K562 (cell line): ENCODE measurements around the gene PRKAG1. TPM values are rescaled to one million over a fixed set of nuclear protein-coding genes. Genes with fewer than 3 reads are reported as not detected.

Source experiments
- ATAC-seq: fragments of 200-7000 bp; cut with Tn5 transposase; 3 replicates; pipeline ENCODE4 v1.9.1; 2020; ENCODE audit warnings: moderate library complexity
- BruUV-seq: library from RNA; stranded (reverse); fragments of 400-500 nt; replicated peaks from 2 replicates; lab custom pipeline; 2021; lab: Mats Ljungman, UMichigan
- CTCF ChIA-PET: fragments of 300-600 bp; formaldehyde crosslinking; extraction: SDS; loops from one replicate; lab custom pipeline; 2021; ENCODE audit warnings: low intra/inter-chr PET ratio; lab: Yijun Ruan, JAX
- POLR2A ChIA-PET: fragments of 300-600, 350-650 bp; sonication (Branson Sonifier 250); formaldehyde crosslinking; extraction: SDS; loops from one replicate; lab custom pipeline; 2021; ENCODE audit warnings: antibody characterized with exemption, inconsistent platforms; lab: Yijun Ruan, JAX
- DNase-seq, 4 experiments: peaks; one replicate each; pipeline versions ENCODE4 v3.0.0 to v3.0.0-alpha.2; 2011 to 2018; ENCODE audit warnings: low spot score in 3 of 4, mixed read lengths in 3 of 4; ENCODE audit errors: extremely low read depth in 1 of 4
- FAIRE-seq: peaks from 2 replicates; lab custom pipeline; 2011; peaks lifted over from hg19 to GRCh38; lab: Jason Lieb, UNC
- H2AFZ ChIP-seq: 2 replicates; pipeline ENCODE4 v1.6.0; 2011; ENCODE audit warnings: low read depth, low read length, control low read depth, inconsistent platforms
- H3K27ac ChIP-seq: fragments of 200-600 bp; 3 replicates; pipeline ENCODE4 v1.8.0; 2011; ENCODE audit warnings: low read depth, mild to moderate bottlenecking, control low read depth, inconsistent platforms, low read length, moderate library complexity, mixed read lengths; ENCODE audit errors: extremely low read depth
- H3K27me3 ChIP-seq, 2 experiments: fragments of 300-600 bp in 1 of 2; 2 replicates in 1 of 2; 3 replicates in 1 of 2; pipeline versions ENCODE4 v1.6.0 to v1.8.0; 2011; ENCODE audit warnings: inconsistent platforms in 2 of 2, low read length in 2 of 2, mild to moderate bottlenecking in 1 of 2, mixed read lengths in 1 of 2, moderate library complexity in 1 of 2; ENCODE audit not compliant: control insufficient read depth in 2 of 2, insufficient read depth in 2 of 2
- H3K36me3 ChIP-seq: fragments of 300-600 bp; 3 replicates; pipeline ENCODE4 v1.8.0; 2011; ENCODE audit warnings: mild to moderate bottlenecking, low read length, inconsistent platforms; ENCODE audit not compliant: control insufficient read depth, insufficient read depth
- H3K4me1 ChIP-seq, 2 experiments: fragments of 200-600 bp in 1 of 2; replicated peaks in 1 of 2; 2 replicates in 1 of 2; 3 replicates in 1 of 2; pipeline versions ENCODE4 v1.5.1 to v1.8.0; 2011; ENCODE audit warnings: inconsistent platforms in 2 of 2, low read length in 2 of 2, mild to moderate bottlenecking in 1 of 2, mixed read lengths in 1 of 2, moderate library complexity in 1 of 2; ENCODE audit not compliant: control insufficient read depth in 2 of 2, insufficient read depth in 2 of 2
- H3K4me2 ChIP-seq: 2 replicates; pipeline ENCODE4 v1.6.1; 2011; ENCODE audit warnings: low read length, control low read depth, inconsistent platforms, mixed read lengths; ENCODE audit not compliant: insufficient read depth
- H3K4me3 ChIP-seq: fragments of 200-600 bp; sonication (generic), shearing (Covaris generic); 2 replicates; pipeline ENCODE4 v1.5.1; 2016; ENCODE audit warnings: control low read depth, inconsistent platforms
- H3K79me2 ChIP-seq: fragments of 200-600 bp; 3 replicates; pipeline ENCODE4 v1.8.0; 2011; ENCODE audit warnings: low read length, inconsistent platforms; ENCODE audit not compliant: control insufficient read depth, insufficient read depth
- H3K9ac ChIP-seq, 2 experiments: 2 replicates each; pipeline versions ENCODE4 v1.6.0 to v1.6.1; 2011; ENCODE audit warnings: low read depth in 2 of 2, low read length in 2 of 2, control low read depth in 1 of 2, inconsistent platforms in 1 of 2, mild to moderate bottlenecking in 1 of 2, mixed read lengths in 1 of 2; ENCODE audit not compliant: insufficient read depth in 1 of 2
- H3K9me1 ChIP-seq: one replicate; pipeline ENCODE4 v1.6.0; 2011; ENCODE audit warnings: inconsistent platforms, mild to moderate bottlenecking, low read length, moderate library complexity; ENCODE audit not compliant: control insufficient read depth, insufficient read depth
- H3K9me3 ChIP-seq: replicated peaks from 2 replicates; pipeline ENCODE4 v1.5.1; 2011; ENCODE audit warnings: low read depth, low read length, inconsistent platforms; ENCODE audit not compliant: control insufficient read depth, insufficient read depth
- H4K20me1 ChIP-seq: replicated peaks from 2 replicates; pipeline ENCODE4 v1.6.1; 2011; ENCODE audit warnings: low read length, inconsistent platforms, mixed read lengths; ENCODE audit not compliant: control insufficient read depth, insufficient read depth
- ARID1B ChIP-seq: fragments of 450-650 bp; IDR thresholded peaks from 2 replicates; pipeline ENCODE4 v1.6.1; 2016; ENCODE audit warnings: antibody characterized with exemption, mild to moderate bottlenecking, inconsistent platforms
- NEUROD1 ChIP-seq: fragments of 150-350 bp; IDR thresholded peaks from 2 replicates; pipeline ENCODE4 v1.6.1; 2014; ENCODE audit warnings: borderline replicate concordance, low read length, low read depth; ENCODE audit not compliant: partially characterized antibody
- RHOXF2B ChIP-seq: fragments of 250-450 bp; sonication (Bioruptor Pico); conservative IDR thresholded peaks from 2 replicates; pipeline ENCODE4 v1.5.1; 2021
- U2AF2 ChIP-seq: fragments of 200-400 bp; formaldehyde crosslinking; optimal IDR thresholded peaks from 2 replicates; pipeline ENCODE3; 2017; ENCODE audit warnings: low read depth, mild to moderate bottlenecking, low read length
- XRCC4 ChIP-seq: IDR thresholded peaks from one replicate; pipeline ENCODE4 v1.6.1; 2011; ENCODE audit not compliant: insufficient read depth, insufficient read length; ENCODE audit errors: extremely low read depth
- WGBS: fragments of 100-300 bp; shearing (Covaris generic); methylation state at CpG from one replicate; pipeline ENCODE4 v1.1.6; 2016; ENCODE audit warnings: low coverage, mixed read lengths; ENCODE audit not compliant: insufficient coverage; ENCODE audit errors: missing lambda C conversion rate; 5-methylcytosine and 5-hydroxymethylcytosine counted together
- in situ Hi-C: fragments of 300-500 bp; cut with MboI; formaldehyde crosslinking; loops from 4 replicates; pipeline ENCODE4 v1.15.0; 2018; ENCODE audit warnings: inconsistent platforms, mixed read lengths
- intact Hi-C: fragments of 100-400 bp; cut with micrococcal nuclease; formaldehyde crosslinking; loops from 2 replicates; pipeline ENCODE4 v1.14.2; 2022
- polyA plus RNA-seq, 8 experiments: library from polyadenylated mRNA; depleted of rRNA in 4 of 8; stranded (reverse) in 5 of 8; unstranded in 3 of 8; fragments of >200 nt; fragmentation: Nextera tagmentation in 2 of 8; fragmentation: Illumina TruSeq in 1 of 8; extraction: Ambion mirVana in 2 of 8; extraction: Trizol in 1 of 8; gene quantifications; 2 replicates each; pipeline versions ENCODE4 v1.2.1 to v1.2.3, GENCODE V29; 2011 to 2014; ENCODE audit warnings: inconsistent platforms in 1 of 8, missing spikeins in 1 of 8
- total RNA-seq, 7 experiments: library from RNA; depleted of rRNA in 6 of 7; stranded (reverse); fragments of >200 nt in 6 of 7; fragmentation: Illumina TruSeq in 2 of 7; extraction: Trizol in 2 of 7; gene quantifications; 2 replicates each; pipeline versions ENCODE4 v1.2.1 to v1.2.3, GENCODE V29; 2011 to 2021; ENCODE audit warnings: low replicate concordance in 1 of 7
- TF ChIP-seq, protein P1 (sequence below): sonication (generic); formaldehyde crosslinking; IDR thresholded peaks from 2 replicates; pipeline ENCODE4 v1.8.0; 2022; ENCODE audit warnings: missing genetic modification reagents, mild to moderate bottlenecking, moderate library complexity, borderline replicate concordance
- TF ChIP-seq, protein P2 (sequence below): sonication (generic); formaldehyde crosslinking; IDR thresholded peaks from 2 replicates; pipeline ENCODE4 v1.8.0; 2022; ENCODE audit warnings: missing genetic modification reagents, mild to moderate bottlenecking, borderline replicate concordance
- TF ChIP-seq, protein P3 (sequence below): fragments of 450-650 bp; IDR thresholded peaks from 2 replicates; pipeline ENCODE4 v1.6.1; 2017; ENCODE audit warnings: mild to moderate bottlenecking, moderate library complexity

The PRKAG1 gene
- total and polyA plus RNA-seq, 9 of the 15 experiments (the other 6 are each of a cell fraction or from before 2014, with no cell fraction given), result 51.1 to 126 (median 79.1) TPM

DNA sequence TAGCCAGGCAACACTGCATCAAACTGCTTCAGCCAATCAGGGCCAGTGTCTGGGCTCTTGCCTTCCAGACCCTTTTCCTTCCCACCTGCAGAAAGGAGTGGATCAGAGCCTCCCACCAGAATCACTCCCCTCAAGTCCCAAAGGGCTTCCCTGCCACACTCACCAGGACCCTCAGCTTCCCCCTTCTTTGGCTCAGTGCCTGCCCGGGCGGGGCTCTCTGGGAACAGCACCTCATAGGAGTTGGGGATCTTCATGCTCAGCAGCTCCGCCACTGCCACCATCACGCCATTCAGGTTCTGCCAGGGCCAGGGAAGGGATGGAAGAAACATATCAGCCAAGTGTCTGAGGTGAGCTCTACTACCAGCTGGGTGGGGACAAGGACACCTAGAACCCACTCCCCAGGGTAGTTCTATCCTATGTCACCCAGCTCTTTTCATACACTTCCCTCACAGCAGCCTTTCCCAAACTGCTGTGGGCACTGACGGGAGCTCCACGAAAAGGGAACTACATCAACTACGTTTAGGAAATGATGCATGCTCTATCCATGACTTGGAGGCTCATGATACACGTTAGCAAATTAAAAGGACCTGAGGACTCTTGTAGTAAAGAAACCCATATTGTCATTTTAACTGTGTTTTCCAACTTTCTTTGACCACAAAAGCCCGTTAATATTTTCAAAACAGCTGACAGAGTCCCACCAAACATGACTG lies 9.4 kb upstream of the PRKAG1 start:
- Histone ChIP-seq H2AFZ (no peak overlapping the region), H3K9me1 (no peaks in the 10 kb centered on the region), H3K4me2 (no peak overlapping the region), H3K9ac (no peak overlapping the region), H3K27ac (no peak overlapping the region), H3K79me2 (no peaks in the 10 kb centered on the region), H3K4me1 (peaks cover 0 to 7% of the 10 kb centered on the region in 2 experiments; a peak in 1 of 5 replicates), H4K20me1 (0 out of 2 replicates have a peak, but pooled peaks cover 5% of the 10 kb centered on the region), H3K36me3 (peaks cover 100% of the 10 kb centered on the region), H3K4me3 (no peak overlapping the region), H3K9me3 (no peaks in the 10 kb centered on the region), H3K27me3 (no peaks in the 10 kb centered on the region)
- FAIRE-seq (no peak), ATAC-seq (no peak), DNase-seq (no peak)
- TF ChIP-seq, protein P1, sequence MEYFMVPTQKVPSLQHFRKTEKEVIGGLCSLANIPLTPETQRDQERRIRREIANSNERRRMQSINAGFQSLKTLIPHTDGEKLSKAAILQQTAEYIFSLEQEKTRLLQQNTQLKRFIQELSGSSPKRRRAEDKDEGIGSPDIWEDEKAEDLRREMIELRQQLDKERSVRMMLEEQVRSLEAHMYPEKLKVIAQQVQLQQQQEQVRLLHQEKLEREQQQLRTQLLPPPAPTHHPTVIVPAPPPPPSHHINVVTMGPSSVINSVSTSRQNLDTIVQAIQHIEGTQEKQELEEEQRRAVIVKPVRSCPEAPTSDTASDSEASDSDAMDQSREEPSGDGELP (CRISPR knock-in tag), result no peak
- TF ChIP-seq XRCC4 (no peak), RHOXF2B (CRISPR knock-in tag) (no peak), ARID1B (no peak), U2AF2 (no peak), NEUROD1 (no peak)
- TF ChIP-seq, protein P2, sequence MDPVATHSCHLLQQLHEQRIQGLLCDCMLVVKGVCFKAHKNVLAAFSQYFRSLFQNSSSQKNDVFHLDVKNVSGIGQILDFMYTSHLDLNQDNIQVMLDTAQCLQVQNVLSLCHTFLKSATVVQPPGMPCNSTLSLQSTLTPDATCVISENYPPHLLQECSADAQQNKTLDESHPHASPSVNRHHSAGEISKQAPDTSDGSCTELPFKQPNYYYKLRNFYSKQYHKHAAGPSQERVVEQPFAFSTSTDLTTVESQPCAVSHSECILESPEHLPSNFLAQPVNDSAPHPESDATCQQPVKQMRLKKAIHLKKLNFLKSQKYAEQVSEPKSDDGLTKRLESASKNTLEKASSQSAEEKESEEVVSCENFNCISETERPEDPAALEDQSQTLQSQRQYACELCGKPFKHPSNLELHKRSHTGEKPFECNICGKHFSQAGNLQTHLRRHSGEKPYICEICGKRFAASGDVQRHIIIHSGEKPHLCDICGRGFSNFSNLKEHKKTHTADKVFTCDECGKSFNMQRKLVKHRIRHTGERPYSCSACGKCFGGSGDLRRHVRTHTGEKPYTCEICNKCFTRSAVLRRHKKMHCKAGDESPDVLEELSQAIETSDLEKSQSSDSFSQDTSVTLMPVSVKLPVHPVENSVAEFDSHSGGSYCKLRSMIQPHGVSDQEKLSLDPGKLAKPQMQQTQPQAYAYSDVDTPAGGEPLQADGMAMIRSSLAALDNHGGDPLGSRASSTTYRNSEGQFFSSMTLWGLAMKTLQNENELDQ (CRISPR knock-in tag), result no peak
- TF ChIP-seq, protein P3, sequence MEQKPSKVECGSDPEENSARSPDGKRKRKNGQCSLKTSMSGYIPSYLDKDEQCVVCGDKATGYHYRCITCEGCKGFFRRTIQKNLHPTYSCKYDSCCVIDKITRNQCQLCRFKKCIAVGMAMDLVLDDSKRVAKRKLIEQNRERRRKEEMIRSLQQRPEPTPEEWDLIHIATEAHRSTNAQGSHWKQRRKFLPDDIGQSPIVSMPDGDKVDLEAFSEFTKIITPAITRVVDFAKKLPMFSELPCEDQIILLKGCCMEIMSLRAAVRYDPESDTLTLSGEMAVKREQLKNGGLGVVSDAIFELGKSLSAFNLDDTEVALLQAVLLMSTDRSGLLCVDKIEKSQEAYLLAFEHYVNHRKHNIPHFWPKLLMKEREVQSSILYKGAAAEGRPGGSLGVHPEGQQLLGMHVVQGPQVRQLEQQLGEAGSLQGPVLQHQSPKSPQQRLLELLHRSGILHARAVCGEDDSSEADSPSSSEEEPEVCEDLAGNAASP, result no peak
- in situ Hi-C loops, result no loop called here
- intact Hi-C loops, result no loop called here
- ChIA-PET CTCF (no interaction called here), POLR2A (interaction anchor here (0.6 to 4.2 kb wide), 5 partner anchors 8 to 46 kb away, joined by 3 to 19 read pairs (median 5); no protein-coding TSS in a partner anchor)
- WGBS, result 98% methylated on average over 9 of the region's 9 CpGs
- BruUV-seq, result no TSS peak
